SU-DHL-6 (cell line): Measurements from ENCODE around the gene BANK1.

Experiments used
- H2AFZ ChIP-seq: fragments of 200-600 bp; sonication (generic); 2 replicates; pipeline ENCODE4 v1.6.1; 2014; ENCODE audit warnings: low read depth, mild to moderate bottlenecking, moderate library complexity, mixed read lengths, antibody characterized with exemption, low read length; ENCODE audit not compliant: severe bottlenecking
- H3F3A ChIP-seq: fragments of 200-600 bp; shearing (Covaris generic); 2 replicates; pipeline ENCODE4 v1.6.0; 2016; ENCODE audit warnings: antibody characterized with exemption, mild to moderate bottlenecking; ENCODE audit not compliant: insufficient read depth
- H3K27ac ChIP-seq: fragments of 200-600 bp; sonication (generic); 2 replicates; pipeline ENCODE4 v1.5.1; 2016; ENCODE audit warnings: low read depth, mild to moderate bottlenecking, low read length, moderate library complexity, mixed read lengths
- H3K27me3 ChIP-seq: fragments of 200-600 bp; sonication (generic), shearing (Covaris generic); 2 replicates; pipeline ENCODE4 v1.6.0; 2014; ENCODE audit warnings: mild to moderate bottlenecking, low read length
- H3K36me3 ChIP-seq: fragments of 200-600 bp; sonication (generic); 2 replicates; pipeline ENCODE4 v1.6.1; 2014; ENCODE audit warnings: mild to moderate bottlenecking, low read length, mixed read lengths
- H3K4me2 ChIP-seq: fragments of 300-600, 200-600 bp; shearing (Covaris generic), sonication (generic); 2 replicates; pipeline ENCODE4 v1.6.0; 2014; ENCODE audit warnings: low read length, low read depth, mild to moderate bottlenecking; ENCODE audit not compliant: poor library complexity, severe bottlenecking
- H3K4me3 ChIP-seq: fragments of 200-600 bp; sonication (generic); 2 replicates; pipeline ENCODE4 v1.5.1; 2014; ENCODE audit warnings: antibody characterized with exemption, low read length, mild to moderate bottlenecking, mixed read lengths; ENCODE audit not compliant: insufficient read depth, poor library complexity, severe bottlenecking
- H3K79me2 ChIP-seq: fragments of 200-600 bp; sonication (generic); 2 replicates; pipeline ENCODE4 v1.6.1; 2014; ENCODE audit warnings: mild to moderate bottlenecking, low read length, moderate library complexity; ENCODE audit not compliant: insufficient read depth
- H3K9ac ChIP-seq: fragments of 200-600 bp; sonication (generic); 2 replicates; pipeline ENCODE4 v1.7.0; 2014; ENCODE audit warnings: mild to moderate bottlenecking, low read length
- H3K9me2 ChIP-seq: fragments of 200-600 bp; sonication (generic); replicated peaks from 2 replicates; pipeline ENCODE4 v1.6.1; 2014; ENCODE audit warnings: low read length; ENCODE audit not compliant: insufficient read depth
- H3K9me3 ChIP-seq: fragments of 200-600 bp; sonication (generic); 2 replicates; pipeline ENCODE4 v1.6.1; 2014; ENCODE audit warnings: low read length, mixed read lengths; ENCODE audit not compliant: insufficient read depth
- H4K20me1 ChIP-seq: fragments of 200-600 bp; sonication (generic); 2 replicates; pipeline ENCODE4 v1.6.1; 2014; ENCODE audit warnings: low read depth, mild to moderate bottlenecking, antibody characterized with exemption, low read length, moderate library complexity, mixed read lengths
- EZH2phosphoT487 ChIP-seq: fragments of 200-600 bp; sonication (generic), shearing (Covaris generic); conservative IDR thresholded peaks from 2 replicates; pipeline ENCODE4 v1.6.1; 2018; ENCODE audit warnings: mild to moderate bottlenecking, antibody characterized with exemption, low read length, moderate library complexity, mixed read lengths
- TF ChIP-seq, protein P1 (sequence below): fragments of 200-600 bp; sonication (generic); IDR thresholded peaks from one replicate; pipeline ENCODE4 v1.5.1; 2017; ENCODE audit warnings: antibody characterized with exemption, mild to moderate bottlenecking, low read length, moderate library complexity; ENCODE audit not compliant: insufficient read depth, poor library complexity, severe bottlenecking

Gene BANK1

GRCh38 chr4:101780284-101780683 is 10.2 kb upstream of the BANK1 start:
- Histone ChIP-seq H3K27me3 (no peaks in the 10 kb centered on the region), H3K4me3 (no peak overlapping the region), H3K36me3 (no peaks in the 10 kb centered on the region), H4K20me1 (no peaks in the 10 kb centered on the region), H3K79me2 (no peaks in the 10 kb centered on the region), H3K9me2 (no peaks in the 10 kb centered on the region), H3K27ac (no peak overlapping the region), H2AFZ (no peak overlapping the region), H3K9me3 (no peaks in the 10 kb centered on the region), H3F3A (no peaks in the 10 kb centered on the region), H3K9ac (no peak overlapping the region), H3K4me2 (no peak overlapping the region)
- TF ChIP-seq, protein P1, sequence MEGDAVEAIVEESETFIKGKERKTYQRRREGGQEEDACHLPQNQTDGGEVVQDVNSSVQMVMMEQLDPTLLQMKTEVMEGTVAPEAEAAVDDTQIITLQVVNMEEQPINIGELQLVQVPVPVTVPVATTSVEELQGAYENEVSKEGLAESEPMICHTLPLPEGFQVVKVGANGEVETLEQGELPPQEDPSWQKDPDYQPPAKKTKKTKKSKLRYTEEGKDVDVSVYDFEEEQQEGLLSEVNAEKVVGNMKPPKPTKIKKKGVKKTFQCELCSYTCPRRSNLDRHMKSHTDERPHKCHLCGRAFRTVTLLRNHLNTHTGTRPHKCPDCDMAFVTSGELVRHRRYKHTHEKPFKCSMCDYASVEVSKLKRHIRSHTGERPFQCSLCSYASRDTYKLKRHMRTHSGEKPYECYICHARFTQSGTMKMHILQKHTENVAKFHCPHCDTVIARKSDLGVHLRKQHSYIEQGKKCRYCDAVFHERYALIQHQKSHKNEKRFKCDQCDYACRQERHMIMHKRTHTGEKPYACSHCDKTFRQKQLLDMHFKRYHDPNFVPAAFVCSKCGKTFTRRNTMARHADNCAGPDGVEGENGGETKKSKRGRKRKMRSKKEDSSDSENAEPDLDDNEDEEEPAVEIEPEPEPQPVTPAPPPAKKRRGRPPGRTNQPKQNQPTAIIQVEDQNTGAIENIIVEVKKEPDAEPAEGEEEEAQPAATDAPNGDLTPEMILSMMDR = no peak
- TF ChIP-seq EZH2phosphoT487 = no peak

DNA sequence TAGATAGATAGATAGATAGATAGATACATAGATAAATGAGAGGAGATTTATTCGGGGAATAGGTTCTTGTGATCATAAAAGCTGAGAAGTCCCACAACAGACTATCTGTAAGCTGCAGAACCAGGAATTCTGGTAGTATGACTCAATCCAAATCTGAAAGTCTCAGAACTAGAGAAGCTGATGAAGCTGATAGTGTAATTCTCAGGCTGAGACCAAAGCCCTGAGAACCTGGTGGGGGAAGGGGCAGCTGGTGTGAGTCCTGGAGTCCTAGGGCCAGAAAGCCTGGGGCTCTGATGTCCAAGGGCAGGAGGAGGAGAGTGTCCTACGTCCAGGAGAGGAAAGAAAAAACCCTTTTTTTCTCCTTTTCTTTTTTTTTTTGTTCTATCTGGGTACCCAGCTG is 8.0 kb upstream of the BANK1 start:
- Histone ChIP-seq H4K20me1 (no peaks in the 10 kb centered on the region), H3K36me3 (no peaks in the 10 kb centered on the region), H3K79me2 (no peaks in the 10 kb centered on the region), H3K4me2 (no peak overlapping the region), H2AFZ (no peak overlapping the region), H3K27ac (no peak overlapping the region), H3K9me2 (no peaks in the 10 kb centered on the region), H3F3A (no peaks in the 10 kb centered on the region), H3K9ac (no peak overlapping the region), H3K27me3 (no peaks in the 10 kb centered on the region), H3K4me3 (no peak overlapping the region), H3K9me3 (no peaks in the 10 kb centered on the region)
- TF ChIP-seq, protein P1 = no peak
- no peak for TF ChIP-seq EZH2phosphoT487

GRCh38 chr4:101784957-101785356 is 5.6 kb upstream of the BANK1 start:
- Histone ChIP-seq H2AFZ (no peak overlapping the region), H3K27me3 (no peaks in the 10 kb centered on the region), H3K27ac (no peak overlapping the region), H3K36me3 (no peaks in the 10 kb centered on the region), H4K20me1 (no peaks in the 10 kb centered on the region), H3F3A (no peaks in the 10 kb centered on the region), H3K9me2 (no peaks in the 10 kb centered on the region), H3K79me2 (no peaks in the 10 kb centered on the region), H3K4me3 (no peak overlapping the region), H3K4me2 (no peak overlapping the region), H3K9ac (no peak overlapping the region), H3K9me3 (no peaks in the 10 kb centered on the region)
- TF ChIP-seq EZH2phosphoT487 = no peak
- TF ChIP-seq, protein P1 = no peak
